H1 (cell line): ENCODE measurements around the gene INPP5F.

ENCODE experiments used
- BCL11A ChIP-seq, 2 experiments: IDR thresholded peaks; one replicate each; pipeline ENCODE4 v1.6.1; 2011; ENCODE audit warnings: low read depth in 2 of 2, low read length in 2 of 2, mild to moderate bottlenecking in 2 of 2
- CBX8 ChIP-seq: fragments of 300-800, 300-1000 bp; sonication (generic); IDR thresholded peaks from 2 replicates; pipeline ENCODE4 v1.7.1; 2016; ENCODE audit warnings: low read depth, low read length, borderline replicate concordance
- MAFK ChIP-seq: IDR thresholded peaks from 2 replicates; pipeline ENCODE4 v1.6.1; 2012; ENCODE audit warnings: low read depth, mild to moderate bottlenecking, improper control_type of control experiment, low read length
- POLR2A ChIP-seq, 2 experiments: IDR thresholded peaks; 1 replicate in 1 of 2; 2 replicates in 1 of 2; pipeline ENCODE4 v1.6.1; 2011; ENCODE audit warnings: low read depth in 2 of 2, low read length in 2 of 2, mild to moderate bottlenecking in 2 of 2; ENCODE audit errors: control extremely low read depth in 1 of 2
- RAD21 ChIP-seq, 2 experiments: IDR thresholded peaks in 1 of 2; conservative IDR thresholded peaks in 1 of 2; 2 replicates each; pipeline ENCODE4 v1.6.1; 2011; ENCODE audit warnings: low read depth in 2 of 2, low read length in 2 of 2, improper control_type of control experiment in 1 of 2, inconsistent platforms in 1 of 2, mild to moderate bottlenecking in 1 of 2, moderate library complexity in 1 of 2
- TBP ChIP-seq: IDR thresholded peaks from 2 replicates; pipeline ENCODE4 v1.6.1; 2011; ENCODE audit warnings: low read depth, low read length, improper control_type of control experiment
- YY1 ChIP-seq: IDR thresholded peaks from 2 replicates; pipeline ENCODE4 v1.6.1; 2011; ENCODE audit warnings: low read depth, mild to moderate bottlenecking, low read length
- TF ChIP-seq, protein P1 (sequence below), 3 experiments: IDR thresholded peaks; 1 replicate in 2 of 3; 2 replicates in 1 of 3; pipeline versions ENCODE4 v1.5.1 to v1.6.1; 2011; ENCODE audit warnings: low read length in 3 of 3, mild to moderate bottlenecking in 3 of 3, inconsistent platforms in 2 of 3, low read depth in 1 of 3, moderate library complexity in 1 of 3; ENCODE audit not compliant: insufficient read depth in 1 of 3; ENCODE audit errors: control extremely low read depth in 1 of 3

DNA sequence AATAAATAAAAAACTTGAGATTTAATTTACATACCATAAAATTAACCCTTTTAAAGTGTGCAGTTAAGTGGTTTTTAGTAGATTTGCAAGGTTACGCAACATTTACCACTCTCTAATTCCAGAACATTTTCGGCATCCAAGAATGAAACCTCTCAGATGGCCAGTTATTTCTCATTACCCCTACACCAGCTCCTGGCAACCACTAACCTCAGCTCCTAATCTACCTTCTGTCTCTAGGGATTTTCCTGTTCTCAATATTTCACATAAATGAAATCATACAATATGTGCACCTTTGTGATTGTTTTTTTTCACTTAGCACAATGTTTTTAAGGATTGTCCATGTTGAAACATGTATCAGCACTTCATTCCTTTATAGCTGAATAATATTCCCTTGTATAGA lies 45.1 kb downstream of the INPP5F start:
- TF ChIP-seq TBP (no peak), CBX8 (no peak), POLR2A (IDR thresholded peaks at IDR 0.05; ENCODE audit: control extremely low read depth in 1 of 2, low read depth in 2 of 2, low read length in 2 of 2) (no peak), MAFK (no peak), YY1 (no peak), BCL11A (IDR thresholded peaks at IDR 0.05; ENCODE audit: low read depth in 2 of 2, low read length in 2 of 2) (no peak), RAD21 (IDR thresholded peaks at IDR 0.05 in 1 of 2, conservative IDR thresholded peaks at IDR 0.05 in 1 of 2; ENCODE audit: low read depth in 2 of 2, low read length in 2 of 2) (no peak)
- TF ChIP-seq, protein P1, sequence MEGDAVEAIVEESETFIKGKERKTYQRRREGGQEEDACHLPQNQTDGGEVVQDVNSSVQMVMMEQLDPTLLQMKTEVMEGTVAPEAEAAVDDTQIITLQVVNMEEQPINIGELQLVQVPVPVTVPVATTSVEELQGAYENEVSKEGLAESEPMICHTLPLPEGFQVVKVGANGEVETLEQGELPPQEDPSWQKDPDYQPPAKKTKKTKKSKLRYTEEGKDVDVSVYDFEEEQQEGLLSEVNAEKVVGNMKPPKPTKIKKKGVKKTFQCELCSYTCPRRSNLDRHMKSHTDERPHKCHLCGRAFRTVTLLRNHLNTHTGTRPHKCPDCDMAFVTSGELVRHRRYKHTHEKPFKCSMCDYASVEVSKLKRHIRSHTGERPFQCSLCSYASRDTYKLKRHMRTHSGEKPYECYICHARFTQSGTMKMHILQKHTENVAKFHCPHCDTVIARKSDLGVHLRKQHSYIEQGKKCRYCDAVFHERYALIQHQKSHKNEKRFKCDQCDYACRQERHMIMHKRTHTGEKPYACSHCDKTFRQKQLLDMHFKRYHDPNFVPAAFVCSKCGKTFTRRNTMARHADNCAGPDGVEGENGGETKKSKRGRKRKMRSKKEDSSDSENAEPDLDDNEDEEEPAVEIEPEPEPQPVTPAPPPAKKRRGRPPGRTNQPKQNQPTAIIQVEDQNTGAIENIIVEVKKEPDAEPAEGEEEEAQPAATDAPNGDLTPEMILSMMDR (IDR thresholded peaks at IDR 0.05; ENCODE audit: control extremely low read depth in 1 of 3, insufficient read depth in 1 of 3, low read depth in 1 of 3, low read length in 3 of 3) = no peak
